ENCODE data around the gene PPM1L. TPM values are rescaled to one million over a fixed set of nuclear protein-coding genes. Genes with fewer than 3 reads are reported as not detected.

The PPM1L gene
- total RNA-seq, 2 experiments from 2014 or later: 2.2 to 2.7 TPM

DNA sequence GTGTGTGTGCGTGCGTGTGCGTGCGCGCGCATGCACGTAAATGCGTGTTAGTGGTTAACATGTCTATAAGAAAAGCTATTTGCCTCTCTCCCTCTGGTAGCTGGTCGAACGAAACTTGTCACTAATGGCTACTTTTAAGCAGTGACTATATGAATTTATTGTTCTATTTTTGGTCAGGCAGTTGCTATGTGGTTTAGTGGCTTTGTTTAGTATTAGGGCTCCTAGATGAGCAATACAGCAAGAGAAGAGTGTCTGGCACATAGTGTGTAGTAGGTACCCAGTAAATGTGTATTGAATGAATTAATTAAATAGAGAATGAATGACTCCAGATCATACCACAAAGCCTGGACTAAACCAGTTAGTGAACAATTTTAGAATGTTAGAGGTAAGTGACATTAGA lies 171.6 kb downstream of the PPM1L start:
- H3K27me3 Mint-ChIP-seq: no peaks in the 10 kb centered on the region
- no peak overlapping the region for H3K27ac Mint-ChIP-seq
- H3K36me3 Mint-ChIP-seq: no peaks in the 10 kb centered on the region
- CTCF ChIA-PET: interaction anchor here (1.2 to 2.0 kb wide), 2 partner anchors 14 to 21 kb away, joined by 3 to 8 read pairs; no protein-coding TSS in a partner anchor
- no peak for DNase-seq
- no peak overlapping the region for H3K4me3 Mint-ChIP-seq
- H3K4me1 Mint-ChIP-seq (ENCODE audit: low read depth): no peaks in the 10 kb centered on the region
- POLR2A ChIA-PET: no interaction called here
- intact Hi-C loops (cut with micrococcal nuclease): no loop called here
- H3K9me3 Mint-ChIP-seq: no peaks in the 10 kb centered on the region

DNA sequence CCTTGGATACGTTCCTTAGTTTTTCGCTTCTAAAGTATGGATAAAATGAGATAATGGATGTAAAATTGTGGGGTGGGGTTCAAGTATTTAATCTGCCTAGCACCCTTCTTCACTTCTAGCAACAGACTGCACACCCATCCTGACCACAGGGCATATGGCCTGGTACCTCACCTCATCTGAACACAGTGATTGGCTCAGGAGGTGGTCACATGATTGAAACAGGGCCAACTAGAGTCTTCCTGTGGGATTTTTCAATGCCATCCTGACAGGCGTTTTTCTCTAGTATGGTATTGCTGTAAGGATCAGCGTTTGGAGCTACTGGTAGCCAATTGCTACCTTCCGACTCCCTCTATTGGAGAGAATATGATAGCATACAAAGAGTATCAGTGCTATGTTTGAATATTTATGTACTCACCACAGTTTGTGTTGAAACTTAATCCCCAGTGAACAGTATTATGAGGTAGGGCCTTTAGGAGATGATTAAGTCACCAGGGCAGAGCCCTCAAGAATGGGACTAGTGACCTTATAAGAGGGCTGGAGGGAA lies 172.2 kb downstream of the PPM1L start:
- POLR2A ChIA-PET: no interaction called here
- no peak overlapping the region for H3K27ac Mint-ChIP-seq
- CTCF ChIA-PET: interaction anchor here (1.2 to 2.0 kb wide), 3 partner anchors 13 to 241 kb away, joined by 3 to 8 read pairs (median 3); no protein-coding TSS in a partner anchor

DNA sequence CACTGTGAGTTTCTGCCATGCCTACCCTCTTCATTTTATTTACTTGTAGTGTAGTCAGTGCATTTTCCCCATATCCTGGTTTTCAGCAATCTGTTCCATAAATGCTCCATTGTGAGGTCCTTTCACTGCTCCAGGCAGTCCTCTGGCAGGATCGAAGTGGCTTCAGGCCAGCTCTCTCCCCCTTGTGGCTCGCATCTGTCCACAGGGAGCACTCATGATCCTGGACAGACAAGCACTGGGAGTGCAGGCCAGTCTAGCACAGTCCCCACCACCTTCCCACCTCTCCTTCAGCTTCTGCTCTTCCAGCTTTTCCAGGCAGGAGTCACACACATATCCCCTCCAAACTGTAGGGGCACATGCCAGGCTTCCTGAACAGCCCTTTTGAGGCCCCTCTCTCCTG lies 173.6 kb downstream of the PPM1L start:
- ChIA-PET CTCF (no interaction called here), POLR2A (no interaction called here)
- Mint-ChIP-seq H3K36me3 (no peaks in the 10 kb centered on the region), H3K27ac (no peak overlapping the region), H3K4me3 (no peak overlapping the region), H3K4me1 (ENCODE audit: low read depth) (no peaks in the 10 kb centered on the region), H3K9me3 (no peaks in the 10 kb centered on the region), H3K27me3 (no peaks in the 10 kb centered on the region)
- no peak for DNase-seq
- intact Hi-C loops (cut with micrococcal nuclease): no loop called here

More for the DNA sequence above, 172.2 kb downstream of the PPM1L start:
- no peak for DNase-seq
- no peak overlapping the region for H3K4me3 Mint-ChIP-seq
- intact Hi-C loops (cut with micrococcal nuclease): no loop called here
- H3K4me1 Mint-ChIP-seq (ENCODE audit: low read depth): no peaks in the 10 kb centered on the region
- no peaks in the 10 kb centered on the region for H3K36me3 Mint-ChIP-seq
- H3K9me3 Mint-ChIP-seq: no peaks in the 10 kb centered on the region
- no peaks in the 10 kb centered on the region for H3K27me3 Mint-ChIP-seq

DNA sequence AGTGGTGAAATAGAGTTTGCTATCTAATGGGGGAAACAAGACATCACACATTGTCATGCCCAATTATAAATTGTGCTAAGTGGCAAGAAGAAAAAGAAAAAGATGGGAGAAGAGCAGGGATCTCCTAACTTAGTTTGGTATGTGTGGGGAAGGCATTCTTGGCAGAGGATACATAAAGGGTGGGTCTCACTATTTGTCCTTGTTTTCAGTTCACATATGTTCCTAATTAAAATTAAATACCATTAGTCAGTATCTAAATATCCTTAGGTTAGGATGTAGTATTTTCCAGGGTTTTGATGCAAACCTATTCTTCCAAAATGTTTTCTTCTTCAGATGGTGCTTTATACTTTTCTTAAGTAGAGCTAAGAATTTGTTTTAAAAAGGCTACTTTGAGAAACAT lies 175.4 kb downstream of the PPM1L start:
- H3K9me3 Mint-ChIP-seq: no peaks in the 10 kb centered on the region
- no peaks in the 10 kb centered on the region for H3K36me3 Mint-ChIP-seq
- H3K4me3 Mint-ChIP-seq: no peak overlapping the region

DNA sequence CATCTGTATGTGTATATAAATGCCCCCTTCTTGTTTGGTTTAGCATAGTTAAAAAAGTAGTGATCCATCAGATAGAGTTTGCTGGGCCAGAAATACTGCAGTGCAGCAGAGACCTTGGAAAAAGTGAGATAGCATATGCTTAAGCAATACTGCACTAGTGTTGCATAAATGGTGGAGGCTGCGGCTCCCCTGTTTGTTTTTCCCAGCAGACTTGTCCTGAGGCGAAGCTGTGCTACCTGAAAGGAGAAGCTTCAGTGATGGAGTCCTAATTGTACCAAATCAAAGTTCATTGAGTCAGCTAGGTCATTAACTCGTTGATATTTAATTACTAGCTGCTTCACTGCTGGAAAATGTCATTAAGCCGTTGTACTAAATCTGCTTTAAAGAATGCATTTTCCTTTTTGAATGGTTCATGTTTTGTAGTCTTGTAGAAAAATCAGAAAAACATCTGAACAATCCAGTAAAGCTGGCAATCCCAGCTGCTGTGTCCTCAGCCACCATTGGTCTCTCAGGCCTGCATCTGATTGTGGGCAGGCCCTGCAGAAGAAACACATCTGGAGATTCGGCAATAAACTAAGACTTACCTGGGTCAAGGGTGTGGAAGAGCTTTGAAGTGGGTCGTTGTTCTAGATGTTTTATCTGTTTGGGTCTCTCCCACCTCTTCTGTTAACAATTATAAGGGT lies 179.5 kb downstream of the PPM1L start:
- DNase-seq: no peak
- intact Hi-C loops (cut with micrococcal nuclease): no loop called here
- no peaks in the 10 kb centered on the region for H3K27me3 Mint-ChIP-seq
- no peaks in the 10 kb centered on the region for H3K36me3 Mint-ChIP-seq
- no peak overlapping the region for H3K4me3 Mint-ChIP-seq
- H3K27ac Mint-ChIP-seq: no peak overlapping the region
- no peaks in the 10 kb centered on the region for H3K4me1 Mint-ChIP-seq (ENCODE audit: low read depth)
- ChIA-PET POLR2A (no interaction called here), CTCF (interaction anchor here (0.7 kb wide), 1 partner anchor 15 kb away, joined by 3 read pairs; no protein-coding TSS in a partner anchor)
- H3K9me3 Mint-ChIP-seq: no peaks in the 10 kb centered on the region

More for the DNA sequence above, 175.4 kb downstream of the PPM1L start:
- Mint-ChIP-seq H3K27me3 (no peaks in the 10 kb centered on the region), H3K4me1 (ENCODE audit: low read depth) (no peaks in the 10 kb centered on the region), H3K27ac (no peak overlapping the region)
- CTCF ChIA-PET: interaction anchor here (3.3 kb wide), 1 partner anchor 11 kb away, joined by 25 read pairs; no protein-coding TSS in a partner anchor
- no peak for DNase-seq
- intact Hi-C loops (cut with micrococcal nuclease): no loop called here
- POLR2A ChIA-PET: no interaction called here

DNA sequence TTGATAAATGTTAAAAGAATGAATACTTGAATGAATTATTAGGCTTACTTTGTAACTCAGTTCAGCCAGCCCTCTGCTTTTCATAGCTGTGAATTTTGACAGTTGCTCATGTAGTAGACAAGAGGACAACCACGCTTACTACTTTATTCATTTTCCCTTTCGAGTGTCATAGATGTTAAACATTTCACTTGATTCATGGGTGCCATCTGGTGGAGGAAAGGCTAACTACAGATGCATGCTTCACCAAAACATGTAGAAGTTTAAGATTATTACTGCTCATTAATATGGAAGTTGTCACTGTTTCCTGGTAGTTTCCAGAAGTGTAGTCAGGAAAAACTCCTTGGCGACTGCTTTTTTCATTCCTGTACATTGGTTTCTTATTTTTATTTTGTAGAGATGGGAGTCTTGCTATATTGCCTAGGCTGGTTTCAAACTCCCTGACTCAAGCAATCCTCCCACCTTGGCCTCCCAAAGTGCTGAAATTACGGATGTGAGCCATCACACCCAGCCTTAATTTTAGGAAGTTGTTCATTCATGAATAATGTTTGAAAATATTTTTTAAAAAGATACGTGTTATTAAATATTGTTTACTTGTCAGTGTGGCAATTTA lies 186.0 kb downstream of the PPM1L start:
- H3K9me3 Mint-ChIP-seq: no peaks in the 10 kb centered on the region
- POLR2A ChIA-PET: no interaction called here
- no peak overlapping the region for H3K27ac Mint-ChIP-seq
- no peaks in the 10 kb centered on the region for H3K36me3 Mint-ChIP-seq
- peak; percentile 70 for DNase-seq
- CTCF ChIA-PET: interaction anchor here (0.7 to 5.4 kb wide), 23 partner anchors 8 to 1057 kb away, joined by 3 to 63 read pairs (median 4); partner anchors contain the start of gene PPM1L
- intact Hi-C loops (cut with micrococcal nuclease): loop anchor here (1.0 to 2.0 kb wide), 4 partner anchors 187 to 332 kb away; no protein-coding TSS in a partner anchor
- H3K4me3 Mint-ChIP-seq: no peak overlapping the region
- H3K27me3 Mint-ChIP-seq: no peaks in the 10 kb centered on the region
- peaks cover 3% of the 10 kb centered on the region for H3K4me1 Mint-ChIP-seq (ENCODE audit: low read depth)

DNA sequence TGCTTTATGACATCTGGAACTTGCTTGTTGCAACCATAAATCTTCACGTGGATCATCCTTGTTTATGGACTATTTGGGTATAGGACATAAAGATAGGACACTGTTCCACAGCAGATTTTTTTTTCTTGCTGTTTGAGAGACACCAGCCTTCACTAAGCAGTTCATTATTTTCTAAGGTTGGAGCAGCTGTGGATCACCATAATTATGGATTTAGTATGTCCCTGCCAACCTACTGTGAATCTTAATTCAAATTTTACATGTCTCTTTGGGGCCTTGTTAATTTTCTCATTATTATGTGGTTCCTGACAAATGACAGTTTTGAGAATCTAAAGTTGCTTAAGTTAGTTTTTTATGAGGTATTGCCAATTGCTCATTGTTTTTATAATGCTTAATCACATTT lies 188.0 kb downstream of the PPM1L start:
- intact Hi-C loops (cut with micrococcal nuclease): loop anchor here (2.0 kb wide), 1 partner anchor 189 kb away; no protein-coding TSS in a partner anchor
- no peak overlapping the region for H3K27ac Mint-ChIP-seq
- H3K36me3 Mint-ChIP-seq: no peaks in the 10 kb centered on the region
- no peak for DNase-seq
- no peak overlapping the region for H3K4me3 Mint-ChIP-seq
- no peaks in the 10 kb centered on the region for H3K27me3 Mint-ChIP-seq
- CTCF ChIA-PET: interaction anchor here (5.4 kb wide), 1 partner anchor 234 kb away, joined by 63 read pairs; no protein-coding TSS in a partner anchor
- POLR2A ChIA-PET: no interaction called here
- peaks cover 3% of the 10 kb centered on the region for H3K4me1 Mint-ChIP-seq (ENCODE audit: low read depth)
- no peaks in the 10 kb centered on the region for H3K9me3 Mint-ChIP-seq

DNA sequence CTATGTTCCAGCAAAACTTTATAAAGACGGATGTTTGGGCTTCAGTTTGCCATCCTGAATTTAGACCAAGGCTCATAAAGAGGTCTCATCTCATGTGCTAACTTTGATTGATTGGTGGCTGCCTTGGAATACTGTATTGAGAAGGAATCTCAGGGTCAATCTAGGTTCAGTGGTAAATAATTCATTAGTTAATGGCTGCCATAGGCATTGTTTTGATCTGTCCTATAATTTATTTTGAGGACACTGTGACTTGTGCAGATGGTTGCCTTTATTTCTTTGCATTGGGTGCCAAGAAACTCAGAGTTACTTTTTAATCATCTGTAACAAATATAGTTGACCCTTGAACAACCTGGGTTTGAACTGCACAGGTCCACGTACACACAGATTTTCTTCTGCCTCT lies 189.3 kb downstream of the PPM1L start:
- Mint-ChIP-seq H3K36me3 (no peaks in the 10 kb centered on the region), H3K4me1 (ENCODE audit: low read depth) (peaks cover 9% of the 10 kb centered on the region), H3K27ac (no peak overlapping the region), H3K9me3 (no peaks in the 10 kb centered on the region), H3K27me3 (no peaks in the 10 kb centered on the region), H3K4me3 (no peak overlapping the region)
- ChIA-PET CTCF (no interaction called here), POLR2A (no interaction called here)
- intact Hi-C loops (cut with micrococcal nuclease): no loop called here
- DNase-seq: no peak

DNA sequence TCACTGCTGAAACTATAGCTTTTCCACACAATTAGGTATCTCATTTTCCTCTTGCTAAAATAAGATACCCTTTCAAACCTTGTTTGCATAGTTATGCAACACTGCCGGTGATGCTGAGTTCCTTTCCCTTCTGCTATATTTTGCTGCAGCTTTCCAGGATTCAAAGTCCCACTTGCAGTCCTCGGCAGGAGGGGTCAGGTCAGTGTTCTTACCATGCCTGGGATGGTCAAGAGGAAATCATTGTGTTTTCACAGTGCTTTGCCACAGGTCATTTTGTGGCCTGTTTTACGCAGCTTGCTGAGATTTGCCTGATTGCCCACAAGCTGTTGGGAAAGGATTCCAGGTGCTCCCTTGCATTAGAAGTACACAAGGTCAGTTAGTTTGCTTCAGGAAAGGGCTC lies 192.2 kb downstream of the PPM1L start:
- no peaks in the 10 kb centered on the region for H3K9me3 Mint-ChIP-seq
- no peak for DNase-seq
- no peak overlapping the region for H3K4me3 Mint-ChIP-seq
- CTCF ChIA-PET: interaction anchor here (1.2 to 2.4 kb wide), 3 partner anchors 21 to 327 kb away, joined by 3 to 9 read pairs (median 4); no protein-coding TSS in a partner anchor
- H3K36me3 Mint-ChIP-seq: no peaks in the 10 kb centered on the region
- POLR2A ChIA-PET: no interaction called here
- intact Hi-C loops (cut with micrococcal nuclease): no loop called here
- peaks cover 6% of the 10 kb centered on the region for H3K4me1 Mint-ChIP-seq (ENCODE audit: low read depth)
- no peaks in the 10 kb centered on the region for H3K27me3 Mint-ChIP-seq
- no peak overlapping the region for H3K27ac Mint-ChIP-seq

DNA sequence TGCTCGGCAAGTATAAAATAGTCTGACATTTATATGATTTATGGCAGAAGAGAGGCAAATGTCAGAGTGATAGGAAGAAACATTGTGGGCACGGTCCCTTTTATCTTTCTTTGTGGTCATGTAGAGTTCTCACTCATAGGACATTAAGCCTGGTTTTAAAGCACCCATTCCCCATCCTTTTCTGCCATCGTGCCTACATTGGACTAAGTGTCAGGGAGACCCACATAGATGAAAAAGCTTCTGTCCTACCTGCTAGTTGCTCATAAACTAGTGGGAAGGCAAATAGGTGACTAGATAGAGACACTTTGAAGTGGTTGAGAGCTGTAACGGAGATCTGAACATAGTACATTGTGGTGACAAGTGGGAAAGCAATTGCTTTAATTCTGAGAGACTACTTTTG lies 193.4 kb downstream of the PPM1L start:
- CTCF ChIA-PET: interaction anchor here (1.2 to 1.7 kb wide), 2 partner anchors 8 to 22 kb away, joined by 3 to 5 read pairs; no protein-coding TSS in a partner anchor

DNA sequence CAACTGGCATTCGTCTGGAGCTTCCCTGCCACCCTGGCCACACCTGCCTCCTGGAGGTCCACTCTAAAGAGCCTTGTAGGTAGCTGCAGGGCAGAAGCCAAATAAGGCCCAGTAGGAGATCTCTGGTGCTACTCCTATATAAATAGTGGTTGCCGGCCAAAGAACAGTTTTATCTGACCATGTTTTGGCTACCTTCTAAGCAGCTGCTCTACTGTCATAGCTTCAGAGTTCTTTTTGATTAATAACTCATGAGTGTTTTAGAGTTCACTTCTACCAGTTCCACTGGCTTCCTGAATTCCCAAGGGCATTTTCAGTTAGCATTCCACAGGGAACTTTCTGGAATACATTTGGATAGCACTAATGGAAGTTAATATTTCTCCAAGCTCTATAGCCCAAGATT lies 194.5 kb downstream of the PPM1L start:
- intact Hi-C loops (cut with micrococcal nuclease): no loop called here
- POLR2A ChIA-PET: no interaction called here
- Mint-ChIP-seq H3K36me3 (no peaks in the 10 kb centered on the region), H3K9me3 (no peaks in the 10 kb centered on the region), H3K27ac (no peak overlapping the region), H3K4me3 (no peak overlapping the region), H3K4me1 (ENCODE audit: low read depth) (peaks cover 6% of the 10 kb centered on the region), H3K27me3 (no peaks in the 10 kb centered on the region)
- DNase-seq: no peak
- CTCF ChIA-PET: interaction anchor here (1.7 kb wide), 1 partner anchor 9 kb away, joined by 5 read pairs; no protein-coding TSS in a partner anchor

More for the DNA sequence above, 193.4 kb downstream of the PPM1L start:
- Mint-ChIP-seq H3K36me3 (no peaks in the 10 kb centered on the region), H3K4me1 (ENCODE audit: low read depth) (peaks cover 6% of the 10 kb centered on the region), H3K27ac (no peak overlapping the region), H3K9me3 (no peaks in the 10 kb centered on the region), H3K4me3 (no peak overlapping the region), H3K27me3 (no peaks in the 10 kb centered on the region)
- no peak for DNase-seq
- intact Hi-C loops (cut with micrococcal nuclease): no loop called here
- POLR2A ChIA-PET: no interaction called here

DNA sequence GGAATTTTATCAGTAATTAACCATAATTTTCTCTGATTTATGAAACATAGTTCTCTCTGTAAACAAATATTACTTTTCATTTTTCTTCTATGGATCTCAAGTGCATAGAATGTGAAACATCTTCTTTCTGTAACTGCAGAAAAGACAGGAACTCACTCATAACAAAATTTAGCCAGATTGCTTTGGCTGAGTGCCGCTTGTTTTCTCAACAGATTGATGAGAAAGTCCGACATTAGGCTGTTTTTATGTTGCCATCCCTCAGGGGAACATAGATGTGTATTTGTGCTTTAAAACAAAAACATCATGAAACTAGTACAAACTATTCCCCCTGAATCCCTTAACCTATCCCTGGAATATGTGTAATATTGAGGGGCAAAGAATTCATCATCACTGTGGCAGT lies 194.9 kb downstream of the PPM1L start:
- Mint-ChIP-seq H3K27ac (no peak overlapping the region), H3K4me1 (ENCODE audit: low read depth) (peaks cover 6% of the 10 kb centered on the region), H3K9me3 (no peaks in the 10 kb centered on the region), H3K4me3 (no peak overlapping the region), H3K27me3 (no peaks in the 10 kb centered on the region), H3K36me3 (no peaks in the 10 kb centered on the region)
- POLR2A ChIA-PET: no interaction called here
- DNase-seq: no peak
- intact Hi-C loops (cut with micrococcal nuclease): no loop called here
- CTCF ChIA-PET: interaction anchor here (1.7 kb wide), 1 partner anchor 9 kb away, joined by 5 read pairs; no protein-coding TSS in a partner anchor

Measured in activated CD4-positive, alpha-beta memory T cell treated with anti-CD3 and anti-CD28 coated beads for 36 hours (primary cell).